ENCODE measurements around the gene PRR9.

Gene PRR9

DNA sequence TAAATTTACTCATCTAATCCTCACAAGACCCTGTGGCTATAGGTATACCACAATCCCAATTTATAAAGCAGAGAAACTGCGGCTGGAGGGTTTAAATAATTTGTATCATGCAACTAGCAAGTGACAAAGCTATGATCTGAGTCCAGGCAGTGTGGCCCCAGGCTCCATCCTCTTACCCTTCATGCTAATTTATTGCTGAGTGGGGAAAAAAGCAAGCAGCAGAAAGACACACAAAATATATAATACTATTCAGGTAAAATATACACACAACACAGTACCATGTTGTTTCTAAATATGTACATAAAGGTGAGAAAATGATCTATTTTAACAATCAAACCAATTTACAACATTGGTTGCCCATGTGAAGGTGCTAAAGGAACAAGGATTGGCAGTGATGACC, 24.8 kb downstream of the PRR9 start:
- no peak for DNase-seq (ENCODE audit: low read depth)
- no peak overlapping the region for H3K4me3 ChIP-seq (ENCODE audit: low read depth, low read length)
- no peak for TF ChIP-seq CTCF (IDR thresholded peaks at IDR 0.05; ENCODE audit: control insufficient read depth, extremely low read depth, insufficient read depth)

DNA sequence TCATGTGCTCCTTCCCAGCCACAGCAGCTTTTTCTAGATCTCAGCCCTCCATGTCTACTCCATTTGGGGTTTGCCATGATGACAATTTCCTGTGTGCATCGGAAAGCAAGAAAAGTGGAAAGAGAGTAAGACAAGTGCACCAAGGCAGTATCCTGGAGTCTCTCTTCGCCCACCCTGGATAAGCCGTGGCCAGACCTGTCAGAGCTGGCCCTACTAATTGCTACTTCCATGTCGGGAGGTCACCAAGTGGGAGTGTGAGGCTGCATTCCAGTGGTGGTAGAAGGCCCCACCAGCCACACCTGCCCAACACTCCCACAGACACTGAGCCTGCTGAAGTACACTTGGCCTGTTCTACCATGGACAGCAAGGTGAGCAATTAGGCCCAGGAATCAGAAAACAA, 28.1 kb downstream of the PRR9 start:
- no peak overlapping the region for H3K4me3 ChIP-seq (ENCODE audit: low read depth, low read length)
- DNase-seq (ENCODE audit: low read depth): no peak
- TF ChIP-seq CTCF (IDR thresholded peaks at IDR 0.05; ENCODE audit: control insufficient read depth, extremely low read depth, insufficient read depth): no peak

DNA sequence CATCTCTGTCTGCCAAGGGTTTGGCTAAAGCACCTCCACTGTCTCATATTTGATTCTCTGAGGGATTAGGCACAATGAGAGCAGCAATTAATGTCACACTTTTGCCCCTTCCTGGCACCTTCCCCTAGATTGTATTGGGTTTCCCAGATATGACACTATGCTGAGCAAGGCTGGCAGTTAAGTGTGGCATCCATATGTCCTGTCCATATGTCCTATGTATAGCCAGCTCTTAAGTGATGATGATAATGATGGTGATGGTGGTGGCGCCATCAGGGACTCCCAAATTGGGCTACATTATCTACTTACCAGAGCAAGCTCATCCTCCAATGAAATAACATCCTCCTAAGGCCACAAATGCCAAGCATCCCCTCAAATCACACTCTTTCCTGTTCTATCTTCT, 28.6 kb downstream of the PRR9 start:
- no peak overlapping the region for H3K4me3 ChIP-seq (ENCODE audit: low read depth, low read length)
- no peak for DNase-seq (ENCODE audit: low read depth)
- TF ChIP-seq CTCF (IDR thresholded peaks at IDR 0.05; ENCODE audit: control insufficient read depth, extremely low read depth, insufficient read depth): no peak

GRCh38 chr1:153246825-153247224, 29.4 kb downstream of the PRR9 start:
- no peak overlapping the region for H3K4me3 ChIP-seq (ENCODE audit: low read depth, low read length)
- DNase-seq (ENCODE audit: low read depth): no peak
- TF ChIP-seq CTCF (IDR thresholded peaks at IDR 0.05; ENCODE audit: control insufficient read depth, extremely low read depth, insufficient read depth): no peak

DNA sequence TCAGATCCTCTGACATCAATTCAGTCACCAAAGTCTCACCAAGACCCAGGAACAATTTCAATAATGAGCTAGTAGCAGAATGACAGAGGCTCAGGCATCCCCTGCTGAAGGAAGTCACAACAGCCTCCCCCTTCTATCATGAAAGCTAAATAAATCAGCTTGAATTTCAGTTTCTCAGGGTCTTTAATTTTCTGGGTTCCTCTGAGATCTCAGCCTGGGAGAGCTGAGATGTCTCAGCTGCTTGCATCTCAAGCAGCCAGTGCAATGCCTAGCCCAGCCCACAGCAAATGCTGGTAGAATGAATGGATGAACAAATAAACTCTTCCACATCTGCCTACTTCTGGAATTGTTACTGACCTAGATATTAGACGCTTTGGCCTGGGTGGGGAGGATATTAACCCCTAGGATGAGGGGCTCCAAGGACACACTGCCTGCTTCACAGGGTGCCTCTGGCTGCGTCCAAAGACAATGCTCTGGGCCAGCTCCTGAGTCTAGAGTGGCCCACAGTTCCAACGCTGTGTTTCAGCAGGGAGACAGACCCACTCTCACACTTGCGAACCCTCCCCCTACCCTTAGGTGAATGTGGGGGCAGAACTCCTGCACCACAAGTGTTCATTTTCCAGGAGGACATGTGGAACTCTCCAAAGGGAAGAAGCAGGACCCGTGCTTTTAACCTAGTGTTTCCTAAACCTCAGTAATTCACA, 30.9 kb downstream of the PRR9 start:
- no peak overlapping the region for H3K4me3 ChIP-seq (ENCODE audit: low read depth, low read length)
- DNase-seq (ENCODE audit: low read depth): no peak
- TF ChIP-seq CTCF (IDR thresholded peaks at IDR 0.05; ENCODE audit: control insufficient read depth, extremely low read depth, insufficient read depth): no peak

DNA sequence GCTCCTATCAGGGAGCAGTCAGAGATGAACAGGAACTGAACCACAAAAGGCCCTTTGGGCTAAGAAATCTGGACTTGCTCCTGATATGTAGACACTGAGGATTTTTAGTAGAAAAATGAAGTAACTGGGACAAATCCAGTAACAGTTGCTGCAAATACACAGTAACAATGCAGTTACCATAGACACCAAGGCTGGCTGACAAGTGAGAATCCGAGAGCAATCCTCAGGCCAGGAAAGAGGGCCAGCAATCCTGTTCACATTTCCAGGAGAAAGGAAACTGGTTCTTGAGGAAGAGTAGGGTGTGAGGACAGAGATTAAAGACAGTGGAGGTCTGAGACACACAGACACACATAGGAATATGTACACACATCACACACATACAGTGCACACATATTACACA, 32.8 kb downstream of the PRR9 start:
- TF ChIP-seq CTCF (IDR thresholded peaks at IDR 0.05; ENCODE audit: control insufficient read depth, extremely low read depth, insufficient read depth): no peak
- DNase-seq (ENCODE audit: low read depth): no peak
- H3K4me3 ChIP-seq (ENCODE audit: low read depth, low read length): no peak overlapping the region

DNA sequence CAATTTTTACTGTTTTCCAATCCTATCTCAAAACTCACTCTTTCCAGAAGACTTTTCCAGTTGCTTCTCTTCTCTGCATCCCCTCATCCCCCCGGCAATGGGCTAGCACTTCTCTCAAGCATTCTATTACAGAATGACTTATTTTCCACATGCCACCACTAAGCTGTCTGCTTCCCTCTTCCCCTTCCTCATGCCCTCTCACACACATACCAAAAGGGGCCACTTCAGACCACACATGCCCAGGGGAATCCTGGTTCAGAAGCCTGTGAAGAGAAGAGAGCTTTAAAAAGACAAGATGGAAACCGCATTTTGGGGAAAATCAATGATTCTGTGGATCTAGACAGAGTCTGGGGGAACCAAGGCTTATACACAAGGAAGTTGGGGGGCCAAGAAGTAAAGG, 33.7 kb downstream of the PRR9 start:
- H3K4me3 ChIP-seq (ENCODE audit: low read depth, low read length): no peak overlapping the region

More for the DNA sequence above, 33.7 kb downstream of the PRR9 start:
- no peak for TF ChIP-seq CTCF (IDR thresholded peaks at IDR 0.05; ENCODE audit: control insufficient read depth, extremely low read depth, insufficient read depth)
- no peak for DNase-seq (ENCODE audit: low read depth)
